Measurements from ENCODE around the gene NRXN3.
"Not testable (repeated sequence)": the region's sequence is repeated elsewhere in the genome, so short reads cannot be mapped to it uniquely, and the experiment has no call there.

DNA sequence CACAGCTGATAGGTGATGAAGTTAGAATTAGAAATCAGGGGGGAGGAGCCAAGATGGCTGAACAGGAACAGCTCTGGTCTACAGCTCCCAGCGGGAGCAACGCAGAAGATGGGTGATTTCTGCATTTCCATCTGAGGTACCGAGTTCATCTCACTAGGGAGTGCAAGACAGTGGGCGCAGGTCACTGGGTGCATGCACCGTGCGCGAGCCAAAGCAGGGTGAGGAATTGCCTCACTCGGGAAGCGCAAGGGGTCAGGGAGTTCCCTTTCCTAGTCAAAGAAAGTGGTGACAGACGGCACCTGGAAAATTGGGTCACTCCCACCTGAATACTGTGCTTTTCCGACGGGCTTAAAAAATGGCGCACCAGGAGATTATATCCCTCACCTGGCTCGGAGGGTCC, 1597.5 kb downstream of the NRXN3 start:
- TF ChIP-seq, protein P1, sequence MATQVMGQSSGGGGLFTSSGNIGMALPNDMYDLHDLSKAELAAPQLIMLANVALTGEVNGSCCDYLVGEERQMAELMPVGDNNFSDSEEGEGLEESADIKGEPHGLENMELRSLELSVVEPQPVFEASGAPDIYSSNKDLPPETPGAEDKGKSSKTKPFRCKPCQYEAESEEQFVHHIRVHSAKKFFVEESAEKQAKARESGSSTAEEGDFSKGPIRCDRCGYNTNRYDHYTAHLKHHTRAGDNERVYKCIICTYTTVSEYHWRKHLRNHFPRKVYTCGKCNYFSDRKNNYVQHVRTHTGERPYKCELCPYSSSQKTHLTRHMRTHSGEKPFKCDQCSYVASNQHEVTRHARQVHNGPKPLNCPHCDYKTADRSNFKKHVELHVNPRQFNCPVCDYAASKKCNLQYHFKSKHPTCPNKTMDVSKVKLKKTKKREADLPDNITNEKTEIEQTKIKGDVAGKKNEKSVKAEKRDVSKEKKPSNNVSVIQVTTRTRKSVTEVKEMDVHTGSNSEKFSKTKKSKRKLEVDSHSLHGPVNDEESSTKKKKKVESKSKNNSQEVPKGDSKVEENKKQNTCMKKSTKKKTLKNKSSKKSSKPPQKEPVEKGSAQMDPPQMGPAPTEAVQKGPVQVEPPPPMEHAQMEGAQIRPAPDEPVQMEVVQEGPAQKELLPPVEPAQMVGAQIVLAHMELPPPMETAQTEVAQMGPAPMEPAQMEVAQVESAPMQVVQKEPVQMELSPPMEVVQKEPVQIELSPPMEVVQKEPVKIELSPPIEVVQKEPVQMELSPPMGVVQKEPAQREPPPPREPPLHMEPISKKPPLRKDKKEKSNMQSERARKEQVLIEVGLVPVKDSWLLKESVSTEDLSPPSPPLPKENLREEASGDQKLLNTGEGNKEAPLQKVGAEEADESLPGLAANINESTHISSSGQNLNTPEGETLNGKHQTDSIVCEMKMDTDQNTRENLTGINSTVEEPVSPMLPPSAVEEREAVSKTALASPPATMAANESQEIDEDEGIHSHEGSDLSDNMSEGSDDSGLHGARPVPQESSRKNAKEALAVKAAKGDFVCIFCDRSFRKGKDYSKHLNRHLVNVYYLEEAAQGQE (IDR thresholded peaks at IDR 0.05): not testable (repeated sequence)
- TF ChIP-seq, protein P2, sequence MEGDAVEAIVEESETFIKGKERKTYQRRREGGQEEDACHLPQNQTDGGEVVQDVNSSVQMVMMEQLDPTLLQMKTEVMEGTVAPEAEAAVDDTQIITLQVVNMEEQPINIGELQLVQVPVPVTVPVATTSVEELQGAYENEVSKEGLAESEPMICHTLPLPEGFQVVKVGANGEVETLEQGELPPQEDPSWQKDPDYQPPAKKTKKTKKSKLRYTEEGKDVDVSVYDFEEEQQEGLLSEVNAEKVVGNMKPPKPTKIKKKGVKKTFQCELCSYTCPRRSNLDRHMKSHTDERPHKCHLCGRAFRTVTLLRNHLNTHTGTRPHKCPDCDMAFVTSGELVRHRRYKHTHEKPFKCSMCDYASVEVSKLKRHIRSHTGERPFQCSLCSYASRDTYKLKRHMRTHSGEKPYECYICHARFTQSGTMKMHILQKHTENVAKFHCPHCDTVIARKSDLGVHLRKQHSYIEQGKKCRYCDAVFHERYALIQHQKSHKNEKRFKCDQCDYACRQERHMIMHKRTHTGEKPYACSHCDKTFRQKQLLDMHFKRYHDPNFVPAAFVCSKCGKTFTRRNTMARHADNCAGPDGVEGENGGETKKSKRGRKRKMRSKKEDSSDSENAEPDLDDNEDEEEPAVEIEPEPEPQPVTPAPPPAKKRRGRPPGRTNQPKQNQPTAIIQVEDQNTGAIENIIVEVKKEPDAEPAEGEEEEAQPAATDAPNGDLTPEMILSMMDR (IDR thresholded peaks at IDR 0.05; ENCODE audit: low read depth, low read length, missing input control): not testable (repeated sequence)
- TF ChIP-seq, protein P3, sequence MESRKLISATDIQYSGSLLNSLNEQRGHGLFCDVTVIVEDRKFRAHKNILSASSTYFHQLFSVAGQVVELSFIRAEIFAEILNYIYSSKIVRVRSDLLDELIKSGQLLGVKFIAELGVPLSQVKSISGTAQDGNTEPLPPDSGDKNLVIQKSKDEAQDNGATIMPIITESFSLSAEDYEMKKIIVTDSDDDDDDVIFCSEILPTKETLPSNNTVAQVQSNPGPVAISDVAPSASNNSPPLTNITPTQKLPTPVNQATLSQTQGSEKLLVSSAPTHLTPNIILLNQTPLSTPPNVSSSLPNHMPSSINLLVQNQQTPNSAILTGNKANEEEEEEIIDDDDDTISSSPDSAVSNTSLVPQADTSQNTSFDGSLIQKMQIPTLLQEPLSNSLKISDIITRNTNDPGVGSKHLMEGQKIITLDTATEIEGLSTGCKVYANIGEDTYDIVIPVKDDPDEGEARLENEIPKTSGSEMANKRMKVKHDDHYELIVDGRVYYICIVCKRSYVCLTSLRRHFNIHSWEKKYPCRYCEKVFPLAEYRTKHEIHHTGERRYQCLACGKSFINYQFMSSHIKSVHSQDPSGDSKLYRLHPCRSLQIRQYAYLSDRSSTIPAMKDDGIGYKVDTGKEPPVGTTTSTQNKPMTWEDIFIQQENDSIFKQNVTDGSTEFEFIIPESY (IDR thresholded peaks at IDR 0.05): not testable (repeated sequence)
